HG02973 (cell line): ENCODE results near the gene OSM.
A peak's percentile ranks its signal among the peaks of the same experiment; 100 is the strongest.

ENCODE experiments used
- ATAC-seq: cut with Tn5 transposase; IDR thresholded peaks from one replicate; pipeline ENCODE4 v1.9.1; 2021; ENCODE audit warnings: moderate library complexity; ENCODE audit not compliant: unreplicated experiment

OSM gene

DNA sequence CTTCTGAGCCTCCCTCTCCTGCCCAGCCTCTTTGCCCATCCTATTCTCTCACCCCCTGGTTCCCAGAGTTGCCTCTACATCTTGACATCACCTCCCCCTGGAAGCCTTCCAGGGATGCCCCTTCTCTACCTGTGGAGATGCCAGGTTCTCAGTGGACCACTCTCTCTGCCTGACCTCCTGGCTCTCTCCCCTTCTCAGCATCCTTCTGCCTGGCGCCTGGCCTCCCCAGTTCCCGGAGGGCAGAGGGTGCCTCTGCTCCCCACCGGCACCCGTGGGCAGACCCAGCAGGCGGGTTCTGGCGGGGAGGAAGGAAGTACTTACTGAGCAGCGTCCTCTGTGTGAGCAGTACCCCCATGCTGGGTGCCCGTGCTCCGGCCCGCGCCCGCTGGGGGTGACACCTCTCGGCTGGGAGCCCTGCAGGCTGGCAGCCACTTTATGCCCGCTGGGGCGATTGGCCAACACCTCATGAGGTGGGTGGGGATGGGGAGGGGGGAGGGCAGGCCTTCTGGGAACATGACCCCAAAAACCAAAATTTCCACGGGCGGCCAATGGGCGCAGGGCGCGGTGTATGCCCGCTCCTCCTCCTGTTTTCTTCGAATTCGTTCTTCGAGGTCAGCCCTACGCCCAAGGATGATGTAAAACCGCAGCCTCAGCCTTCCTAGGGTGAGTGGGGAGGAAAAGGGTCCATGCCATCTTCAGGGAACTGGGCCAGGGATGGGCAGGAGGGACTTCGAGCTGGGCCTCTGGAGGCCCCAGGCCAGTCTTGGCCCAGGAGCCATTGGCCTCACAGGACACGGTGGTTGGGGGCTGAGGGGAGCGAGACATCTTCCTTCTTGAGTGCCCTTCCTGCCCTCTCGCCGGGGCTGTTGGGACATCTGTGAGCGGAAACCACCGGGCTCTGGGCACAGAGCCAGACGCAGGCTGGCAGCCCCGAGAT lies at the start of gene OSM:
OSM (minus strand) TSS at position 407 of the 937 bp plus-strand sequence; CDS start at position 355, 52 bp downstream.
- no peak for ATAC-seq

DNA sequence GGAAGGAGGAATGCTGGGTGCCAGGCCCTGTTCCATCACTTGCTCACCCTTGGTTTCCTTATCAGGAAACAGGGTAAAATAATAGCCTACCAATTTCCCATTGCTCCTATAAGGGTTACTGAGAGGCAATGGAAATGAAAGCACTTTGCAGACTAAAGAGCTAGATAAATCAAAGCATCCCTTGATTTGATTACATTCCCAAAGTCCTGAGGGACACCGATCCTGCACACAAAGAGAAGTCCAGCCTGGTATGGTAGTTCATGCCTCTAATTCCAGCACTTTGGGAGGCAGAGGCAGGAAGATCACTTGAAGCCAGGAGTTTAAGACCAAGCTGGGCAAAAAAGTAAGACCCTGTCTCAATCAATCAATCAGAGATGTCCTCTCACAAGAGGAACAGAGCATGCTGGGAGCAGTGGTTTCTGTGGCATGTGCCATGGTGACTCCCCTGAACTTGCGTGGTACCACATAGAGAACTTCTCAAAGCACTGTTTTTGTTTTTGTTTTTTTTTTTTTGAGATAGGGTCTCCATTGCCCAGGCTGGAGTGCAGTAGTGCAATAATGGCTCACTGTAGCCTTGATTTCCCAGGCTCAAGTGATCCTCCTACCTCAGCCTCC lies 49.4 kb upstream of the OSM start:
- no peak for ATAC-seq

- ATAC-seq: peak; percentile 37
Measured at GRCh38 chr22:30314915-30315314, 48.3 kb upstream of the OSM start.

- ATAC-seq: no peak
Measured at GRCh38 chr22:30313527-30314363, 47.1 kb upstream of the OSM start.

DNA sequence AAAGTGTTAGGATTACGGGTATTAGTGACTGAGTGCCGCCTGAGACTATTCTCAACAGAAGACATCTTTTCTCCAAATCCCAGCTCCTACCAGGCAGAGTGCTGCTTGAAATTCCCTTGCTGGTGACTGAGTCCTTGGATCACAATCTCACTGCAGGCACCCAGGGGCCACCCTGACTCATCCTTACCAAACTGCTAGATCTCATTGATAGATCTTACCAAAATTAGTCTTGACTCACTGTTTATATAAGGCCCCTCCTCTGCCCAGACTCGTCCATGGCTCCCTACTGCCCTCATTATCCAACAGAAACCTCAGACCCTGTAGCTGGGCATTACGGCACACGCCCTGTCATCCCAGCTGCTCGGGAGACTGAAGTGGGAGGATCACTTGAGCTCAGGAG lies 45.4 kb upstream of the OSM start:
- no peak for ATAC-seq

DNA sequence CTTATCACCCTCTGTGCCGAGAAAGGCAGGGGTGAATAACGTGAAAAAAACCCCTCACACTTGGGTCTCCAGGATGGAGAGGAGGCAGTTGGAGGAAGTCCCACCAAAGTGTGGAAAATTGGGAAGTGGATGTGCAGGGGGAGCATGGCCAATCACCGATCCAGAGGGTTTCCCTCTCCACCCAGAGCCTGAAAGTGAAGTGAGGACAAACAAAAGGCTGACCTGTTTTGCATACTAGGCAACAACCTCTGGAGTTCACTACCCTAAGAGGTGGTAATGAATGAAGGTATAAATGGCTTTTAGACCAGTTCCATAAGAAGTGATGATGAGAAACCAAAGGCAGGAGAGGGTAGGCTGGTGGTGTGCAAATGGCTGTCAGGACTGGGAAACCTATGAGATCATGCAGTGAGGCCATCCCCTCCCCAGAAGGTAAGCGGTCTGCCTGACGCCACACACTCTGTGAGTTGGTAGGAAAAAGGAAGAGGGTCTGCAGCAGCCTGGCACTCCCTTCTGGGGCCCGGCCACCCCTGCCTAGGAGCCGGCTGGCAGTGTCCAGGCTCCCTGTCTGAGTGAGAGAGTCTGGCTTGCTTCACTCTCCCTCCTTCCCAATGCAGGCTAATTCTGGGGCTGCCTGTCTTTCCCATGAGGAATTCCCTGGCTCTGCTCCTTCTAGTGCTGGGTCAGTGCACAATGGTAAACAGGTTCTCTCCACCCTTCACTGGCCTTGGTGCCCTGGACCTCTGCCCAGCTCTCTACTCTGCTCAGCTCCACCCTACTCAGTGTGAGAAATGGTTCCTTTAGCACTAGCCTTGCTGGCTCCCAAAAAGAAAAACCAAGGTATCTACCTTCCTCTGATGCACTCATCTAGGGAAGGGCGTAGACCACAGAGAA lies 44.5 kb upstream of the OSM start:
- no peak for ATAC-seq

DNA sequence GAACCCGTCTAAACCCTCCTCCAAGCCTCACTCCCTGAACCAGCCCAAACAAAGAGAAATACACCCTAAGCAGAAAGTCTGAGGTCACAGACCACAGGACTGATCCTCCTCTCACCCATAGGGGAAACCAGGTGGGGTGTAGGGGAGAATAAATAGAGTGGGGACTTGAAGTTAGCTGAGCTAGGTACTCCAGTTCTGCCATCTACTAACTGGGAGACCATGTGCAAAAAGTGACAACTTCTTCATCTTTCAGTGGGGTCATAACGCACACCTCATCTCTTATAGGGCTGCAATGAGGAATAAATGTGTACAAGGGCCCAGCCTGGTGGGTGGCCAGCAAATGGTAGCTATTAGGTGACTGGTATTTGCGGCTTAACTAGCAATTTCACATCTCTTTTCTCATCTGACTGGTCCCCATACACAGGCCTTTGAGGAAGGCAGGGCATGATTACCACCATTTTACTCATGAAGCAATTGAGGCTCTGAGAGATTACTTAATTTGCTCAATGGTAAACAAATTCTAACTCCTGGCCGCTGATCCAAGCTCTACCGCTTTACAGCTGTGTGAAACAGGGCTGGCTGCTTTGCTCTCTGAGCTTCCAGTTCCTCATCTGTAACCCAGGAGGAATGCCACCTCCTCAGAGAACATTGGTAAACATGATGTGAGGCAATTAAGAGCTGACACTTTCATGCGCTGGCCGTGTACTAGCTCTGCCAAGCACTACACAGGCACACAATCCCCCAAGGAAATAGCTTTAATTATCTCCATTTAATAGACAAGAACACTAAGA lies 43.5 kb upstream of the OSM start:
- ATAC-seq: no peak

- ATAC-seq: no peak
Measured at GRCh38 chr22:30308518-30309230, 42.0 kb upstream of the OSM start.

GRCh38 chr22:30308093-30308492 lies 41.4 kb upstream of the OSM start:
- ATAC-seq: no peak

DNA sequence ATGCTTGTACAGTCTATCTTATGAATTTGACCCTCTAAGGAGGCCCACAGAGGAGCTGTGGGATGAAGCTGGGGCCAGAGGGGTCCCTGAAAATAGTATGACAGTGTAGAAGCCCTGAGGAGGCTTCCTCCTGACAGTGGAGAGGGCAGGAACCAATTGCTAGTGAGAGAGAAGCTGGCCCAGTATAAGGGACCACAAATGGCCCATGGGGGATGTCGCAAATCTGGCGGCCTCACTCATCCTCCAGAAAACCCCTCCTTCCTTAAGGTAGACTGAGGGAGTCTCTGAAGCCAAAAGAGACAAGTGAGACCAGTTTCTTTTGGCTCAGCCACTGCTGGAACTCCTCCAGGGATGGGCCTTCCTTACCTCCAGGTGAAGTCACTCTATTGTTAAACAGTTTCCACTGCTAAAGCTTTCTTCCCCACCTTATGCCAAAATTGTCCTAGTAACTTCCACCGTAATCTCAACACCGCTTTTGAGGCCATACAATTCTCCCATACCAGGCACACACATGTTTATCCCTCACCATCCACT lies 40.5 kb upstream of the OSM start:
- ATAC-seq: no peak

DNA sequence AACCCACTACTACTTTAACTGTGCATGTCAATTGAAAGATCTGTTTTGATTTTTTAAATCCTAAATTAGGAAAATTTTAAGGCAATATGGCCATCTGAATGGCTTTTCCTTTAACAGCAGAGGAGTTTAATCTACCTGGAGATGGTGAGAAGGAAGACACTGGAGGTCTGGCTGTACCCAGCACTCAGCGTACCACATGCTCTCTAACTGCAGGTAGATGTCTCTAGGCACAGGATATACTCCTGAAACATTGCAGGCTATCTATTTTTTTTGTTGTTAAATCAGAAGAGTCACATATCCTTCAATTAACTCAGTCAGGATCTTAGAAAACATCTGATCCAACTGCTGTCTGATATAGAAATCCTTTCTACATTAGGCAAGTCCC lies 40.0 kb upstream of the OSM start:
- ATAC-seq: no peak

- no peak for ATAC-seq
Measured at GRCh38 chr22:30305906-30306626, 39.4 kb upstream of the OSM start.

DNA sequence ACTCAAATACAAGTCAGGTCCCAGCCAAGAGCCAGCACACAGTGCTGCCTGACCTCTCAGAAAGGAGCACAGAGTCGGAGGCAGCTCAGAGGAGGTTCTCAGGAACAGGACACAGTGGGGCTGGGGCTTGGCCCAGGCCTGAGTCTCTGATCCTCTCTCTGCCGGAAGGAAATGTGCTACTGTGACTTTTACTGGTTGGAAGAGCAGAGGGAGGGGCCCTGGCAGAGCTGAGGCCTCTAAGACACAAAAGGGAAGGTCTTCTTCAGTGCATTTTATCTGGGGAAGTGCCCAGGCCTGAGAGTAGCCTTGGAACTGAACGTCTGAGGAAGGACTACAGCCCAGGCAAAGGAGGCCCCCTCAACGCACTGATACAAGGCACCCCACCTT lies 38.9 kb upstream of the OSM start:
- ATAC-seq: no peak

- ATAC-seq: no peak
Measured at GRCh38 chr22:30304495-30305244, 38.0 kb upstream of the OSM start.

DNA sequence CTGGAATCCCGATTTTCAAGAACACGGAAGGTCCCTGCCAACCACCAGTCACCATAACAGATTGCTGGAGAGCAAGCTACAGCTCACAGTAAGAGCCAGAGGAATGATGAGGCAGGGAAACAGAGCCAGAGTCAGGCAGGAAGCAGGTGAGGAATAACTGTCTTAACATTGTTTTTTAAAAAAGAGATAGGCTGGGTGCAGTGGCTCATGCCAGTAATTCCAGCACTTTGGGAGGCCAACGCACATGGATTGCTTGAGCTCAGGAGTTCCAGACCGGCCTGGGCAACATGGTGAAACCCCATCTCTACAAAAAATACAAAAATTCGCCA lies 36.1 kb upstream of the OSM start:
- ATAC-seq: no peak

DNA sequence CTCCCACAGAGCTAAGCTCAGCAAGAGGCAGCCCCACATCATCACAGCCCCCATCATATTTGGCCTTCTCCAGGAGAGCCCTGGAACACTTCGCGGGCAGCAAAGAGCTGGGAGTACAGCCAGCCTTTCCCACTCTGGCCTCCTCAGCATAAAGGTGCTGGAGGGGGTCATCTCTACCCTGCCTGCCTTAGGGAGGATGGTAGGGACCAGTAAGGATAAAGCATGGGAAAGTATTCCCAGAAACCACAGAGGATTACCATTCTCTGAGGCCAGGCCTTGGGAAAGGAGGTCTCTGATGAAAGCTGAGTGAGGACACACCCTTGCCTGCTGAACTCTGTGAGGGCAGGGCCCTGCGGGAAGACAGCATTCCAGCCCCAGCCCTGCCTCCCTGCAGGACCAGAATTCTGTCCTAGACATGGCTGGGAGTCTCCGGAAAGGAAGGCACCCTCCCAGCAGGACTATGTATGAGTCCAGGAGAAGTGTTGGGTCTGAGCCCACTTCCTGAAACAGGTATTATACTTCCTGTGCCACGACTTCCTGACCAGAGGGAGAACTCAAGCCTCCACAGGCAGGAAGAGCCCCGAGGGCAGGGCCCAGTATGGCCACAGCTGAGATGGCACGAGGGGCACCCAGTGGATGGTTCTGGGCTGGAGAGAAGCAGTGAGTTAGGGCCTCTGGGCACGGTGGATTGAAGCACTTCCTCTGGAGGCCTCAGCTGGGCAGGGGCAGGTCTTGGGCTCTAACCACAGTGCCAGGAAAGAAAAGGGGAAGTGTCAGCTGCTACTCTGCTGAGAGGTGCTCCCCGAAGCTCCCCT lies 35.6 kb upstream of the OSM start:
- no peak for ATAC-seq

DNA sequence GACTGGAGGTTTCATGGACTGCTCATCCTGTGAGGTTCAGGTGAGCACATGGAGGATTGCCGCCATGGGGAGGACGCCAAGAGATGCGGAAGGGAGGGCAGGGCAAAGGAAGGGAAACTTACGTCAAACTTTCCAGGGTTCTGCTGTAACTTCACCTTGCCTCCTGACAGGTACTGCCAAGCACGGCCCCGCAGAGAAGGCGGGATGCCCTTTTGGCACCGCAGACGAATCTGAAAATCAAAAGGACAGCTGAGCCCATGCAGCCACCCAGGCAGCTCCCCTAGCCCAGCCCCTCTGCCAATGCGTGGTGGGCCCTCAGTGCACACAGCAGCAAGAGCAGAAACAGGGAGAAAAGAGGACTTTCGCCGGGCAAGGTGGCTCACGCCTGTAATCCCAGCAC lies 32.7 kb upstream of the OSM start:
- ATAC-seq: no peak
